NCI-H2107 treated with DMSO at 0.1 percent for 48 hours (cell line): ENCODE data around the gene FRG2.
"Not testable (repeated sequence)": the region's sequence is repeated elsewhere in the genome, so short reads cannot be mapped to it uniquely, and the experiment has no call there.

ENCODE experiments used
- DNase-seq: peaks from one replicate; lab custom pipeline; 2025; ENCODE audit not compliant: unreplicated experiment; lab: John Stamatoyannopoulos, UW

FRG2 gene

DNA sequence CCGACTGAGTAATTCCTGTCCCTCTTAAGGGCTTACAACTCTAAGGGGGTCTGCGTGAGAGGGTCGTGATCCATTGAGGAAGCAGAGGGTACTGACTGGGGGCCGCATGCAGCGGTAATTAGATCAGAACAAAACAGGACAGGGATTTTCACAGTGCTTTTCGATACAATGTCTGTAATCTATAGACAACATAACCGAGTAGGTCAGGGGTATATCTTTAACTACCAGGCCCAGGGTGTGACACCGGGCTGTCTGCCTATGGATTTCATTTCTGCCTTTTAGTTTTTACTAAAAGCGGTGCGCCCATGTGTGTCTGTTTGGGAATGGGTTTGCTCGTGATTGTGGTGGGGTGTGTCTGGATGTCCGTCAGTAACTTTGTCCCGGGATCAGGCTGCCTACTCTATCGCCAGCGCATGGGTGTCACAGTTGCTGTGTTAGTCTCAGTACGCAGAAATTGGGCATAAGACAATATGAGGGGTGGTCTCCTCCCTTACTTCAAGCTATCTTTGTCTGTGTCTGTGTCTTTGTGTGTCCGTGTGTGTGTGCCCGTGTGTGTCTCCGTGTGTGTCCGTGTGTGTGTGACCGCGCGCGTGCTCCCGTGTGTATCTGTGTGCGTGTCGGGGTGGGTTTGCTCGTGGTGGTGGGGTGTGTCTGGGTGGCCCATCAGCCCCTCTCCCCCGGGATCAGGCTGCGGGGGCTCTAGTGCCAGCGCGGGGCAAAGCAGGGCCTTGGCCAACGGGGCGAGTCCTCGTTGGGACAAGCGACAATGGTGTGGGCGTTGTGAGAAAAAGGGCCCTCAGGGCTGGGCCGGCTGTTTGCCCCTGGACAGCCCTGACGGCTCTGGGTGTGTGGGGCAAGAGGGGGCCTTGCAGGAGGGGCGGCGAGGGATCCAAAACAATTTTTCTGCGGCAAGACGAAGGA, 10.4 kb downstream of the FRG2 start:
- DNase-seq, result no peak

DNA sequence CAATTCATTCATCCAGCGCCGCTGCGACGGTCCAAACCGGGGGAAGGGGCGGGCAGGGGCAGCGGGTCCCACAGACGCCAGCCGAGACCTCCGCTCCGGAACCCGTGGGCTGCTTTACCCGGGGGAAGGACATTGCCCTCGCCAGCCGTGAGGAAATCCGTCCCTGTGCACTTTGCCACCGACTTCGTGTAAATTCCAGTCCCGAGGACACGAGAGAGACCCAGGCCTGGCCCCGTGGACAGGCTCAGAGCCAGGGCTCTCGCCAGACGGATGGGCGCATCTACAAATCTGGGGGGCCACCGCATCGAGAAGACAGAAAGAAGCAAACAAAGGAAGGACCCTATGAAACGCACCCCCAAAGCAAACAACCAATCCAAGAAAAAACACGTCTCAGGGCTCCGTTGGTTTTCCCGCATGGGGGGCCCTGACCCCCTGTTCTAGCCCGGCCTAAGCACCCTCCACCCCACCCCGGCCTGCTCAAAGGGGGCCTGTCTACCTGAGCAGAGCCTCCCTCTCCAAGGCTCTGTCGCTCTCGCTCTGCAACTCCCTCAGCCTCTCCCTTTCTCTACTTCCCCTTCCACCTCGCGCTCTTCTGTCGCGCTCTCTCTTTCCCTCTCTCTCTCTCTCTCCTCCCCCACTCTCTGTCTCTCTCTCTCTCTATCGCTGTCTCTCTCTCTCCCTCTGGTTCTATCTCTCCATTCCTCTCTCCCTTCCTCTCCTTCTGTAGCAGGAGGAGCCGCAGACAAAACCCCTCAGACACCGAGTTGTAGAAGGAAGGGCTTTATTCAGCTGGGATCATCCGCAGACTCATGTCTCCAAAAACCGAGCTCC, 11.3 kb downstream of the FRG2 start:
- DNase-seq, result no peak

DNA sequence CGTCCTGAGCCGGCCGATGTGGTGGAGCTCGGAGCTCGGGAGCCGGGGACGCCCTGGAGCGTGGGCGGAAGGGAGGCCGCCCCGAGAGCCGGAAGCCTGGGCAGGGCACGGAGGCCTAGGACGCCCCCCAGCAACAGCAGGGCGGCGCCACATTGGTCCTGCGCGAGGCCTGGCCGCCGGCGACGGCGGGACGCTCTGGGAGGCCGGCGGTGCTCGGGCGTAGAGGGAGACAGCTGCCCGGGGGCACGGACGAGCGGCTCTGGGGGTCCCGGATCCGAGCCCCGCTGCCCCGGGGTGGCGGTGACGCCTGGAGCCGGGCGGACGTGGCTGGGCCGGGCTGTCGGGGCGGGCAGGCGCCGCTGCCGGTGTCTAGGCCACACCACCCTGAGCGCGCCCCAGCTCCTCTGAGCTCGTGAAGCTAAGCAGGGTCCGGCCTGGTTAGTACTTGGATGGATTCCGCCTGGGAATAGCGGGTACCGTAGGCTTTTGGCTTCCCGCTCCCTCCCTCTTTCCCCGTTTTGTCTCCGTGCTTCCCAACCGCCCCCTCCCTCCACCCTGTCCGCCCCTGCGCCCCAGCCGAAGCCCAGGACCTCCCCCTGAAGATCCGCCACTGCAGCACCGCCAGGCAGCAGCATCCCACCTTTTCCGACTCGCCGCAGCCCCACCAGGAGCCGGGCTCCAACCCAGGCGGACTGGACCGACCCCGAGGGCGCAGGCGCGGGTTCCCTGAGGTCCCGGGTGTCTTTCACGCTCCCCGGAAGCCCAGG, 12.1 kb downstream of the FRG2 start:
- DNase-seq, result no peak

DNA sequence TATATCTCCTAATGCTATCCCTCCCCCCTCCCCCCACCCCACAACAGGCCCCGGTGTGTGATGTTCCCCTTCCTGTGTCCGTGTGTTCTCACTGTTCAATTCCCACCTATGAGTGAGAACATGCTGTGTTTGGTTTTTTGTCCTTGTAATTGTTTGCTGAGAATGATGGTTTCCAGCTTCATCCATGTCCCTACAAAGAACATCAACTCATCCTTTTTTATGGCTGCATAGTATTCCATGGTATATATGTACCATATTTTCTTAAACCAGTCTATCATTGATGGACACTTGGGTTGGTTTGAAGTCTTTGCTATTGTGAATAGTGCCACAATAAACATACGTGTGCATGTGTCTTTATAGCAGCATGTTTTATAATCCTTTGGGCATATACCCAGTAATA, 37.1 kb downstream of the FRG2 start:
- DNase-seq, result not testable (repeated sequence)

DNA sequence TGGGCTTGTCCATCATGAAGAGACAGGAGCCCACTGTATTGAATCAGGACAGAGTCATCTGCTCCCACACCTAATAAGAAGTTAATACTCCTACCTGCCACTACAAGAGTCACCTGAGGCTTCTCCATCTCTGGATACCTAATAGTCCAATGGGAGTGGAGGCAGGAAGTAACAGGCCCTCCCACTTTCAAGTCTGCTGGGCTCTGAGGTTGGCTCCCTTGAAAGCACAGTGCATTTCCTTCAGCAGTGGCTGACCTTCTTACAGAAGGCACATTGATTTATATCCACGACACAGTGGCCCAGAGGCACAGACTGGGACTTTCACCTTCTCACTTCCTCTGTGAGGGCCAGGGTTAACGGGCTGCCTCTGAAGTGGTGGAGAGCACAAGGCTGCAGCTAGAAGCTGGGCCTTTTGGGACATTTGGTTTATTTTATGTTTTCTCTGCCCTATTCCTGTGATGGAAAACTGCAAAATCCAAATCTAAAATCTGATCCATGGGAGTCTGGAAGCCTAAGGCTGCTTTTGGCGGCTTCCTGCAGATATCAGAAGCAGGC, 38.1 kb downstream of the FRG2 start:
- DNase-seq, result no peak

DNA sequence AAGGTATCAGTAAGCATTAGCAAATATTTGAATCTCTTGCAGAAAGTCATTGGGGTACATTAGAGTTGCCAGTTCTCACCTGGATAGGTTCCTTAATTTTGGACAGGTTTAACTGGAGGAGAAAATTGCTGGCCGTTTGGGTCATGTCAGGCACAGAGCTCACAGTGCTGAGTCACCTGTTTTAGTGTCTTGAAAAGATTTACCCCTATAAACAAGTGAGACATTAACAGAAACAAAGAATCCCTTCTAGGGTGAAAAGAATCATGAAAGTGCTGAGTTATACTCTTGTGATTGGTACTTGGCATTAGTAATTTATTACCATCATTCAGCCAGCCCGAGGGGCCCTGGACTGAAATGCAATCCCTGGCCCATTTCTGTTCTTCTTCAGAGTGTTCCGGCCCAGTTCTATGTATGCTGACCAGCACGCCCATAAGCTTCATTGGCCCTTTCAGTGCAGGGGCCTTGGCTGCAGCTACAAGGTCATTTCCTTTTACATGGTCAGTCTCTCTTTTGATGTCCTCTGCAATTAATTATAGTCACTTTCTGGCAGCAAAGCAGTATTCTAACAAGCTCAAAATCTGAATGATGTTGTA, 41.3 kb downstream of the FRG2 start:
- DNase-seq, result not testable (repeated sequence)

DNA sequence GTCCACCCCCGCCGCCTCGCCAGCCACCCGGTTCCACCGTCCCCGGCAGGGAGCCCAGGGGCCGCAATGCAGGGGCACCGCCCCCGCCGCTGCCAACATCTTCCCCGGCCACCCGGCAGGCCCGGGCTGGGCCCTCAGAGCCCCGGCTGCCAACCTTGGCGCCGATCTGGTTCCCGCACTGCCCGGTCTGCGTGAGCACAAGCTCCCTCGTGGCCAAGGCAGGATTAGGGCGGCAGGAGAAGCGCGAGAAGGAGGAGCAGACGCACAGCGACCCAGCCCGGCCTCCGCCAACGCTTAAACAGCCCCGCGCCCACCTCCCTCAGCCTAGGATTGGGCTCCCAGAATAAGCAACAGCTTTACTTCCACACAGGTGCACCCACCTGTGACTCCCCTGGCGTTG, 42.4 kb downstream of the FRG2 start:
- DNase-seq, result not testable (repeated sequence)

DNA sequence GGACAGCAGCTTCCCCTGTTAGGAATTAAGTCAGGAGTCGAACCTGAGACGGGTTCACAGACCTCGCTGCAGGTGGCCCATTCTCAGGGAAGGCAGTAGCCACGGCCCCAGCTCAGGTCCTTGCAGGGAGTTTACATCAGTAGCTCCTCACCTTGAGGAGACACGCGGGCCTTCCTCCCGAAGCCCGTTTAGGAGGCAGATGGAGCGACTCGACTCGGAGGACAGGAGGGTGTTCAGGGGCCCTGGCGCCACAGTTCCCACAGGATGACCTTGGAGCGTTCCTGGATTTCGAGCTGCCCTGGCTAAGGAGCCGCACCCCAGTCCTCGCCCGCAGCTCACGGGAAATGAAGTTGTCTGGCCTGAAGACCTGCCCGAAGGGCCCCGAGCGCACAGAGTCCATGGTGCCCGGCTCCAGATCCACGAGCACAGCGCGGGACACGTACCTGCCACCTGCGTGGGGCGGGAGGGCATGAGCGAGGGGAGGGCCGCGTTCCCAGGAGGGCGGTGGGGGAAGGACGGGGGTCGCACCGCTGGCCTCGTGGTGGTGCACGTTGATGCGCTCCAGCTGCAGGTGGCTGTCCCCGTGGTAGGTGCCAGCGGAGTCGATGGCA, 43.0 kb downstream of the FRG2 start:
- DNase-seq, result not testable (repeated sequence)

DNA sequence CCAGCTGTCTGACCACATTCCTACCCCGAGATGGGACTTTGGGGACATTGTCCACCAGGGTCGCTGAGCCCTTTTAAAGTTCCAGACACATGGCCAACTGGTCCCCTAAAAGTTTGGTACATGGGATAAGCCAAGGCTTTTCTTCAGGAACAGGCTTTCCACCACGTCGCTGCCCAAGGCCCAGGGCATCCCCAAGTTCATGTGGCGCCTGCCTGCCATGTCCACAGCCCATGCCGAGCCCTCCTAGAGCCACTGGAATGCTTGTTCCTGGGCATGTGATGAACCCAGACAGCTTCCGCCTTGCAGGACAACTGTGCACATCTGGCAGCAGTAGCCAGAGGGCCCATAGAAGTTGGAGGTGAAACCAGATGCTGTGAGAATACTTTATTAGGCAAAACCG, 45.1 kb downstream of the FRG2 start:
- DNase-seq, result no peak

DNA sequence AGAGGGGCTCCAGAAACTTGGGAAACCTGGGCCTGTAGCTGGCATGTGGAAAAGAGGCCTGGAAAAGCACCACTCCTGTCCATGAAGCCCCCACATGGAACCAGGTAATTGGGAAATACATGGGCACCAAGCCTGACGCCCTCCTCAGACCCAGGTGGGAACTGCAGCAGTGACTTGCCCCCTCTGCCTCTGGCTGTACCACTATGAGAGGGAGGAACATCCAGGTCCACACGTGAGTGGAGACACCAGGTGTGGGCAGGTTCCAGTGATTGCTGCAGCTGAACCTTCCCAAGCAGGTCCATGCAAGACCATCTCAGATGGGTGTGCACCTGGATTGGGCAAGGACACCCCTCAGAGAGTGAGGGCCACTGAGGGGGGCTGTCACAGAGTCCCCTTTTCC, 46.8 kb downstream of the FRG2 start:
- DNase-seq, result not testable (repeated sequence)

DNA sequence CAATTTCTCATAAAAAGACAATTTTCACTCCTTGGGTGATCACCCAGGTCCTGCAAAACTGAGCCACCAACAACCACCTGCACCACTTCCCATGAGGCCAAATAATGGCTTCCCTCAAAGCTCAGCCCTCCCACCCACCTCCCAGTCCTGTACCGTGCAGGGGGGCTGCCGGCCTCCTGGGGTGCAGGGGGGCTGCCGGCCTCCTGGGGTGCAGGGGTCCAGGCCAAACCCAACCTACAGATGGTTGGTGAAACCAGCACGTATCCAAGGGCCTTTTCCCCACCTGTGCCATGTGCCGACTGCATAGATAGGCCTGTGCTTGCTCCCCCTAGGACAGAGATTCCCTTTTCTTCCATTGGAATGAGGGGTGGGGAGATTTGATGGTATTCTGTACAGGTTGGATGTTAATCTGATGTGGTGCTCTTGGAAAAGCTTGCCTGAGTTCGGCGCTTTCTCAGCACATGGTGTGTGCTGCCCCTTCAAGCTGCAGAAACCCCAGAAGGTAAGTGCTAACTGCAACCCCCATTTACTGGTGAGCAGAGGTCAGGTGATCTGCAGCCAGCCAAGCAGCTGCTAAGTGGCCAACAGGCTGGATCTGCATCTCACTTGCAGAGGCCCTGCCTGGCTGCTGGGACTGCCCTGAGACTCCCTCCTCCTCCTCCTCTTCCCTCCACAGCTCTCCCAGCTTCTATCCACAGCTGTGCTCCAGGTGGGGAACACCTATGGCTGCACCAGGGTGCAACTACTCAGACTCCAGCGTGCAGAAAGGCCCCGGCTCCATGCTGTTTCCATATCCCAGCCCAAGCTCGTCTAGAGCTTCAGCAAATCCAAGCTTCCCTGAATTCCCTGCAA, 47.6 kb downstream of the FRG2 start:
- DNase-seq, result no peak
